Spleen (tissue), 7 donors: Measurements from ENCODE around the gene RORB.

Source experiments
- POLR2A ChIP-seq, 3 donors: fragments of 450-650 bp; IDR thresholded peaks; one replicate each; pipeline ENCODE4 v1.5.1; 2017; ENCODE audit warnings: antibody characterized with exemption in 3 of 3, mild to moderate bottlenecking in 1 of 3
- POLR2AphosphoS5 ChIP-seq, 3 donors: sonication (generic); formaldehyde crosslinking; IDR thresholded peaks; one replicate each; pipeline ENCODE4 v1.5.1; 2017; ENCODE audit warnings: antibody characterized with exemption in 3 of 3
- TF ChIP-seq, protein P1 (sequence below), 11 experiments: fragments of 200-600 bp in 7 of 11; fragments of 450-650 bp in 4 of 11; sonication (generic) in 4 of 11; IDR thresholded peaks in 8 of 11; conservative IDR thresholded peaks in 3 of 11; 1 replicate in 7 of 11; 2 replicates in 4 of 11; pipeline versions ENCODE4 v1.4.0 to v1.8.0; 2016 to 2021; ENCODE audit warnings: antibody characterized with exemption in 11 of 11, inconsistent platforms in 4 of 11, mild to moderate bottlenecking in 1 of 11
- donor health status: DM: no; HTN: no; CAD: no; lungs with moderate emphysema.
- donor health status: DM: no; HTN: no; CAD: no.
- donor health status: DM: no; HTN: no; CAD: no.

DNA sequence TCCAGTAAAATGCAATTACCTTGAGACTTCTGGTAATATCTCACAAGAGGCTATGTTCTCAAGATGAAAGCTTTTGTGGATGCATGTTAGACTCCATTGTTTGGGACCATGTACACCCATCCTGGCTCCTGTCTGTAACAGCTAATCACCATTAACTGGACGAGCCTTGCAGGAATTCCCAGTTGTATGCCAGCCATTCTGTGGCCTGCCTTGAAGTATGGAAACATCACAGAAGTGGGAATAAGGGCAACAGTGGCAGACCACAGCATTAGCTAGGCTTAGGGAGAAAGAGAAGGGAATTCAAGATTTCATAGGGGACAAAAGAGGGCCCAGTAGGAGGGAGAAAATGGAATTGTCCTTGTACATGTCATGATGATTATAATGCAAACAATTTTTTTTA is 79.0 kb downstream of the RORB start:
- TF ChIP-seq, protein P1, sequence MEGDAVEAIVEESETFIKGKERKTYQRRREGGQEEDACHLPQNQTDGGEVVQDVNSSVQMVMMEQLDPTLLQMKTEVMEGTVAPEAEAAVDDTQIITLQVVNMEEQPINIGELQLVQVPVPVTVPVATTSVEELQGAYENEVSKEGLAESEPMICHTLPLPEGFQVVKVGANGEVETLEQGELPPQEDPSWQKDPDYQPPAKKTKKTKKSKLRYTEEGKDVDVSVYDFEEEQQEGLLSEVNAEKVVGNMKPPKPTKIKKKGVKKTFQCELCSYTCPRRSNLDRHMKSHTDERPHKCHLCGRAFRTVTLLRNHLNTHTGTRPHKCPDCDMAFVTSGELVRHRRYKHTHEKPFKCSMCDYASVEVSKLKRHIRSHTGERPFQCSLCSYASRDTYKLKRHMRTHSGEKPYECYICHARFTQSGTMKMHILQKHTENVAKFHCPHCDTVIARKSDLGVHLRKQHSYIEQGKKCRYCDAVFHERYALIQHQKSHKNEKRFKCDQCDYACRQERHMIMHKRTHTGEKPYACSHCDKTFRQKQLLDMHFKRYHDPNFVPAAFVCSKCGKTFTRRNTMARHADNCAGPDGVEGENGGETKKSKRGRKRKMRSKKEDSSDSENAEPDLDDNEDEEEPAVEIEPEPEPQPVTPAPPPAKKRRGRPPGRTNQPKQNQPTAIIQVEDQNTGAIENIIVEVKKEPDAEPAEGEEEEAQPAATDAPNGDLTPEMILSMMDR (IDR thresholded peaks at IDR 0.05 in 8 of 11, conservative IDR thresholded peaks at IDR 0.05 in 3 of 11), result no peak
- no peak for TF ChIP-seq POLR2A (IDR thresholded peaks at IDR 0.05)
- no peak for TF ChIP-seq POLR2AphosphoS5 (IDR thresholded peaks at IDR 0.05)
